Esophagus muscularis mucosa (tissue), 4 donors: ENCODE results near the gene FTCD.

Experiments used
- EP300 ChIP-seq: sonication (generic); formaldehyde crosslinking; IDR thresholded peaks from one replicate; pipeline ENCODE4 v1.6.1; 2017; ENCODE audit warnings: antibody characterized with exemption
- POLR2A ChIP-seq: fragments of 450-650 bp; IDR thresholded peaks from one replicate; pipeline ENCODE4 v1.6.1; 2017; ENCODE audit warnings: antibody characterized with exemption, moderate library complexity, mild to moderate bottlenecking, low read depth
- POLR2AphosphoS5 ChIP-seq, 2 donors: sonication (generic); formaldehyde crosslinking; IDR thresholded peaks; one replicate each; pipeline ENCODE4 v1.6.1; 2017; ENCODE audit warnings: antibody characterized with exemption in 2 of 2
- TF ChIP-seq, protein P1 (sequence below), 3 experiments: fragments of 200-600 bp in 2 of 3; fragments of 450-650 bp in 1 of 3; sonication (generic) in 2 of 3; IDR thresholded peaks; one replicate each; pipeline ENCODE4 v1.5.1; 2017 to 2019; ENCODE audit warnings: antibody characterized with exemption in 3 of 3, mild to moderate bottlenecking in 2 of 3, moderate library complexity in 1 of 3

DNA sequence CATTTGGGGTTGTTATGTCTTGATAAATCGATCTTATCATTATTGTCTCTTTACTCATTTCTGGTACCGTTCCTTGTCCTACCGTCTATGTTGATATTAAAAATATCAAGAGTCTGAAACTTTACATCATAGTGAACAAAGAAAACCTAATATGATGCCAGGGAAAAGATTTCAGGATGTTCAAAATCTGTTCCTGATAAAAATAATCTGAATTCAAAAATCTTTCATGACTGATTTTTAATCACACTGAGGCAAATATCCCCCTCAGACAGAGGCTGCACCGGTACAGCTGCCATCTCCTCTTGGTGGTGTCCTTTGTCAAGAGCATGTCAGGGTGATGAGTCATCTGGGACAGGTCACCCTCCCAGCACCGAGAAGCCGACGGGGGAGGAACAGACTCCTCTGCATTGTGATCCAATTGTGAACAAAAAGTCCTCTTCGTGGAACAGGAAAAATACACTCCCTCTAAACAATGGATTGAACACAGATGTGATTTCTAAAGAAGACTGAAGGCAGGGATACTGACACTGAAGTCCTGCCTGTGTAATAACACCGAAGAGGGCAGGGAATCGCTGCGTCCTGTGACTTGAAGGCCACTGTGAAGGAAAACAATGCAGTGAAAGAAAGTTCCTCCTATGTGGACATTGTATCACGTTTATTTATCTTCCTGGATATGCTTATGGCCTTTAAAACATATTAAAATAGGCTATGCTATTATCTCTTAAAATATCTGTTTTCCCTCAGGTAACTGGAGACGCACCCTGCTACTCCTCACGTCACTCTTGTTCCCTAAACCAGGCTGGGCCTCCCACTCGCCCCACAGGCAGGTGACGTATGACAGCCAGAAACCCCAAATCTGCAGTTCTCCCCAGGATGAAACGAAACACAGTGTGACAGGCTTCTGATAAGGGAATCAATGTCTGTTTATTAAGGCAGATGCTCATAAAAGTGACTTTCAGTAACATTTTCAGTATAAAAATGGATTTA, 33.1 kb upstream of the FTCD start:
- TF ChIP-seq, protein P1, sequence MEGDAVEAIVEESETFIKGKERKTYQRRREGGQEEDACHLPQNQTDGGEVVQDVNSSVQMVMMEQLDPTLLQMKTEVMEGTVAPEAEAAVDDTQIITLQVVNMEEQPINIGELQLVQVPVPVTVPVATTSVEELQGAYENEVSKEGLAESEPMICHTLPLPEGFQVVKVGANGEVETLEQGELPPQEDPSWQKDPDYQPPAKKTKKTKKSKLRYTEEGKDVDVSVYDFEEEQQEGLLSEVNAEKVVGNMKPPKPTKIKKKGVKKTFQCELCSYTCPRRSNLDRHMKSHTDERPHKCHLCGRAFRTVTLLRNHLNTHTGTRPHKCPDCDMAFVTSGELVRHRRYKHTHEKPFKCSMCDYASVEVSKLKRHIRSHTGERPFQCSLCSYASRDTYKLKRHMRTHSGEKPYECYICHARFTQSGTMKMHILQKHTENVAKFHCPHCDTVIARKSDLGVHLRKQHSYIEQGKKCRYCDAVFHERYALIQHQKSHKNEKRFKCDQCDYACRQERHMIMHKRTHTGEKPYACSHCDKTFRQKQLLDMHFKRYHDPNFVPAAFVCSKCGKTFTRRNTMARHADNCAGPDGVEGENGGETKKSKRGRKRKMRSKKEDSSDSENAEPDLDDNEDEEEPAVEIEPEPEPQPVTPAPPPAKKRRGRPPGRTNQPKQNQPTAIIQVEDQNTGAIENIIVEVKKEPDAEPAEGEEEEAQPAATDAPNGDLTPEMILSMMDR (IDR thresholded peaks at IDR 0.05) = no peak
- TF ChIP-seq POLR2A (no peak), POLR2AphosphoS5 (IDR thresholded peaks at IDR 0.05) (peak; percentile 69 to 87), EP300 (no peak)
